NCI-H69 (cell line): Measurements from ENCODE around the gene GCLC.

Source experiments
- DNase-seq: peaks from one replicate; lab custom pipeline; 2025; lab: John Stamatoyannopoulos, UW

Gene GCLC

GRCh38 chr6:53524455-53524815 lies 20.5 kb downstream of the GCLC start:
- DNase-seq = peak; percentile 18

GRCh38 chr6:53523511-53524454 lies 21.1 kb downstream of the GCLC start:
- DNase-seq = no peak

GRCh38 chr6:53520320-53520928 lies 24.5 kb downstream of the GCLC start:
- DNase-seq = no peak

GRCh38 chr6:53518862-53519261 lies 26.0 kb downstream of the GCLC start:
- DNase-seq = no peak

GRCh38 chr6:53517021-53517420 lies 27.9 kb downstream of the GCLC start:
- no peak for DNase-seq

- DNase-seq = no peak
These were observed 30.2 kb downstream of the GCLC start for GRCh38 chr6:53514677-53515076.

- DNase-seq = peak; percentile 55
These were observed 31.4 kb downstream of the GCLC start for GRCh38 chr6:53513519-53513966.

- no peak for DNase-seq
These were observed 31.8 kb downstream of the GCLC start for GRCh38 chr6:53513056-53513455.

GRCh38 chr6:53512626-53513025 lies 32.3 kb downstream of the GCLC start:
- no peak for DNase-seq

- DNase-seq = no peak
These were observed 34.2 kb downstream of the GCLC start for GRCh38 chr6:53510746-53511145.

GRCh38 chr6:53506872-53507271 lies 38.0 kb downstream of the GCLC start:
- DNase-seq = no peak

GRCh38 chr6:53504512-53504911 lies 40.4 kb downstream of the GCLC start:
- DNase-seq = no peak

GRCh38 chr6:53503060-53503459 lies 41.8 kb downstream of the GCLC start:
- no peak for DNase-seq

GRCh38 chr6:53501432-53501831 lies 43.5 kb downstream of the GCLC start:
- DNase-seq = no peak

GRCh38 chr6:53500095-53500494 lies 44.8 kb downstream of the GCLC start:
- no peak for DNase-seq

- no peak for DNase-seq
These were observed 45.8 kb downstream of the GCLC start for GRCh38 chr6:53499094-53499493.

- no peak for DNase-seq
These were observed 46.3 kb downstream of the GCLC start for GRCh38 chr6:53498649-53499048.

GRCh38 chr6:53497905-53498304 lies 47.0 kb downstream of the GCLC start:
- no peak for DNase-seq

- DNase-seq = no peak
These were observed 48.0 kb downstream of the GCLC start for GRCh38 chr6:53496797-53497375.

- no peak for DNase-seq
These were observed 49.1 kb downstream of the GCLC start for GRCh38 chr6:53495506-53496499.

GRCh38 chr6:53494076-53494475 lies 50.8 kb downstream of the GCLC start:
- no peak for DNase-seq

GRCh38 chr6:53493635-53494025 lies 51.3 kb downstream of the GCLC start:
- no peak for DNase-seq
